Activated T-helper 2 cell treated with anti-CD3 and anti-CD28 coated beads, Interferon-gamma antibody, Interleukin-2, Interleukin-4, amounts not matched to agents 10 μg/mL and 5 μg/mL and 100 μg/mL, durations not matched to agents 14 hours and 24 hours and 36 hours (primary cell): Measurements from ENCODE around the gene CPSF2. TPM values are rescaled to one million over a fixed set of nuclear protein-coding genes. Genes with fewer than 3 reads are reported as not detected.
"Not testable (repeated sequence)": the region's sequence is repeated elsewhere in the genome, so short reads cannot be mapped to it uniquely, and the experiment has no call there.

Experiments
- DNase-seq: peaks from one replicate; pipeline ENCODE4 v3.0.0; 2021; ENCODE audit warnings: low spot score
- H3K27ac Mint-ChIP-seq: one replicate; pipeline ENCODE4 v1.8.0; 2021; ENCODE audit warnings: mixed read lengths
- H3K27me3 Mint-ChIP-seq: one replicate; pipeline ENCODE4 v1.8.0; 2021; ENCODE audit warnings: low read depth, mixed read lengths
- H3K36me3 Mint-ChIP-seq: one replicate; pipeline ENCODE4 v1.8.0; 2021; ENCODE audit warnings: low read depth, mixed read lengths
- H3K4me1 Mint-ChIP-seq: one replicate; pipeline ENCODE4 v1.8.0; 2021; ENCODE audit warnings: low read depth, mixed read lengths
- H3K4me3 Mint-ChIP-seq: one replicate; pipeline ENCODE4 v1.8.0; 2021; ENCODE audit warnings: low read depth, mild to moderate bottlenecking, moderate library complexity, mixed read lengths
- H3K9me3 Mint-ChIP-seq: one replicate; pipeline ENCODE4 v1.8.0; 2021; ENCODE audit warnings: mixed read lengths
- intact Hi-C: fragments of 100-400 bp; cut with micrococcal nuclease; formaldehyde crosslinking; loops from one replicate; pipeline ENCODE4 v1.15.1; 2023
- total RNA-seq: library from RNA; stranded (reverse); gene quantifications from 2 replicates; pipeline ENCODE4 v1.2.3, GENCODE V29; 2022

The CPSF2 gene
- total RNA-seq, 1 donor from 2014 or later: 104 TPM

GRCh38 chr14:92213125-92213524 lies 91.4 kb downstream of the CPSF2 start:
- intact Hi-C loops, H3K4me1 Mint-ChIP-seq, H3K36me3 Mint-ChIP-seq, H3K27ac Mint-ChIP-seq, H3K4me3 Mint-ChIP-seq, DNase-seq, H3K27me3 Mint-ChIP-seq: not testable (repeated sequence)
- H3K9me3 Mint-ChIP-seq: peaks cover 24% of the 10 kb centered on the region

- DNase-seq: no peak
- intact Hi-C loops: no loop called here
- Mint-ChIP-seq H3K27me3 (peaks cover 14% of the 10 kb centered on the region), H3K36me3 (no peaks in the 10 kb centered on the region), H3K4me3 (no peak overlapping the region), H3K27ac (no peak overlapping the region), H3K9me3 (peaks cover 24% of the 10 kb centered on the region), H3K4me1 (no peaks in the 10 kb centered on the region)
These were observed 93.8 kb downstream of the CPSF2 start for GRCh38 chr14:92215579-92215978.

- Mint-ChIP-seq H3K9me3 (peaks cover 7% of the 10 kb centered on the region), H3K27me3 (peaks cover 17% of the 10 kb centered on the region), H3K4me1 (no peaks in the 10 kb centered on the region), H3K36me3 (no peaks in the 10 kb centered on the region), H3K4me3 (no peak overlapping the region), H3K27ac (no peak overlapping the region)
- intact Hi-C loops: no loop called here
- DNase-seq: no peak
These were observed 96.2 kb downstream of the CPSF2 start for GRCh38 chr14:92217936-92218335.

Other genes starting within 250 kb of the CPSF2 start
- gene FBLN5, start 174.3 kb upstream of the CPSF2 start, total RNA-seq: 6.2 and 6.4 TPM in 2 replicates
- gene TRIP11, start 81.9 kb upstream of the CPSF2 start, total RNA-seq: 37.0 and 41.7 TPM in 2 replicates
- gene ATXN3, start 15.4 kb upstream of the CPSF2 start, total RNA-seq: 31.1 and 35.9 TPM in 2 replicates
- gene NDUFB1, start 263 bp upstream of the CPSF2 start, total RNA-seq: 77.3 and 78.6 TPM in 2 replicates
- gene SLC24A4, start 201.2 kb downstream of the CPSF2 start, total RNA-seq: not detected in 2 replicates